ENCODE data around the gene FANCM.

FANCM gene

GRCh38 chr14:45103806-45104205, 31.9 kb upstream of the FANCM start:
- H3K36me3 ChIP-seq: peaks cover 59% of the 10 kb centered on the region
- no peaks in the 10 kb centered on the region for H3K9me3 ChIP-seq (ENCODE audit: severe bottlenecking)
- no peak for TF ChIP-seq CTCF (IDR thresholded peaks at IDR 0.05; ENCODE audit: low read depth, low read length)
- no peak for DNase-seq
- H3K27ac ChIP-seq: no peak overlapping the region
- H3K4me3 ChIP-seq (ENCODE audit: low read depth, low read length): no peak overlapping the region
- H3K27me3 ChIP-seq (ENCODE audit: insufficient read depth, low read depth, severe bottlenecking): no peaks in the 10 kb centered on the region

- Histone ChIP-seq H3K9me3 (ENCODE audit: severe bottlenecking) (no peaks in the 10 kb centered on the region), H3K27me3 (ENCODE audit: insufficient read depth, low read depth, severe bottlenecking) (no peaks in the 10 kb centered on the region), H3K4me3 (ENCODE audit: low read depth, low read length) (no peak overlapping the region), H3K27ac (no peak overlapping the region), H3K36me3 (peaks cover 57% of the 10 kb centered on the region)
- TF ChIP-seq CTCF (IDR thresholded peaks at IDR 0.05; ENCODE audit: low read depth, low read length): no peak
- DNase-seq: no peak
Observed at GRCh38 chr14:45104561-45104960, 31.2 kb upstream of the FANCM start.

GRCh38 chr14:45112896-45113781, 22.6 kb upstream of the FANCM start:
- no peak overlapping the region for H3K27ac ChIP-seq
- TF ChIP-seq CTCF (IDR thresholded peaks at IDR 0.05; ENCODE audit: low read depth, low read length): no peak
- no peak for DNase-seq
- no peaks in the 10 kb centered on the region for H3K9me3 ChIP-seq (ENCODE audit: severe bottlenecking)
- H3K36me3 ChIP-seq: peaks cover 85% of the 10 kb centered on the region
- H3K4me3 ChIP-seq (ENCODE audit: low read depth, low read length): no peak overlapping the region
- H3K27me3 ChIP-seq (ENCODE audit: insufficient read depth, low read depth, severe bottlenecking): no peaks in the 10 kb centered on the region

GRCh38 chr14:45114327-45114726, 21.4 kb upstream of the FANCM start:
- Histone ChIP-seq H3K4me3 (ENCODE audit: low read depth, low read length) (no peak overlapping the region), H3K36me3 (peaks cover 89% of the 10 kb centered on the region), H3K27me3 (ENCODE audit: insufficient read depth, low read depth, severe bottlenecking) (no peaks in the 10 kb centered on the region), H3K9me3 (ENCODE audit: severe bottlenecking) (no peaks in the 10 kb centered on the region), H3K27ac (no peak overlapping the region)
- no peak for TF ChIP-seq CTCF (IDR thresholded peaks at IDR 0.05; ENCODE audit: low read depth, low read length)
- DNase-seq: no peak

- TF ChIP-seq CTCF (IDR thresholded peaks at IDR 0.05; ENCODE audit: low read depth, low read length): no peak
- H3K36me3 ChIP-seq: peaks cover 93% of the 10 kb centered on the region
- no peak overlapping the region for H3K27ac ChIP-seq
Observed at GRCh38 chr14:45118594-45118993, 17.1 kb upstream of the FANCM start.

More at GRCh38 chr14:45118594-45118993, 17.1 kb upstream of the FANCM start:
- Histone ChIP-seq H3K9me3 (ENCODE audit: severe bottlenecking) (no peaks in the 10 kb centered on the region), H3K4me3 (ENCODE audit: low read depth, low read length) (no peak overlapping the region), H3K27me3 (ENCODE audit: insufficient read depth, low read depth, severe bottlenecking) (no peaks in the 10 kb centered on the region)
- no peak for DNase-seq
